T-cell (primary cell): ENCODE measurements around the gene PLCG1. TPM values are rescaled to one million over a fixed set of nuclear protein-coding genes. Genes with fewer than 3 reads are reported as not detected.

Experiments
- ATAC-seq, 4 experiments: fragments of 200-7000 bp in 3 of 4; fragments of 150-1000 bp in 1 of 4; cut with Tn5 transposase; replicated peaks in 1 of 4; 1 replicate in 3 of 4; 2 replicates in 1 of 4; pipeline ENCODE4 v1.10.0; 2021; ENCODE audit warnings: moderate library complexity in 3 of 4, mild to moderate bottlenecking in 2 of 4, moderate number of reproducible peaks in 1 of 4
- CTCF ChIA-PET, 2 donors: fragments of 300-600 bp; sonication (Branson Sonifier 250); formaldehyde crosslinking; loops; one replicate each; lab custom pipeline; 2022; ENCODE audit warnings: antibody characterized with exemption in 2 of 2; lab: Charles Lee
- POLR2A ChIA-PET, 2 donors: fragments of 300-600 bp; sonication (Branson Sonifier 250); formaldehyde crosslinking; loops; one replicate each; lab custom pipeline; 2022; ENCODE audit warnings: antibody characterized with exemption in 2 of 2; lab: Charles Lee
- DNase-seq, 35 experiments: peaks; one replicate each; pipeline versions ENCODE4 v3.0.0 to v3.0.0-alpha.2; 2013 to 2023
- H3K27ac ChIP-seq: one replicate; pipeline ENCODE4 v1.5.1; 2013; ENCODE audit warnings: low read length
- H3K27me3 ChIP-seq, 2 experiments: replicated peaks in 1 of 2; 1 replicate in 1 of 2; 2 replicates in 1 of 2; pipeline versions ENCODE4 v1.6.1 to v1.7.0; 2013; ENCODE audit warnings: low read length in 1 of 2, mixed read lengths in 1 of 2; ENCODE audit not compliant: control insufficient read depth in 2 of 2, insufficient read depth in 2 of 2; ENCODE audit errors: extremely low read depth in 1 of 2
- H3K36me3 ChIP-seq, 2 donors: 1 replicate in 1 of 2; 2 replicates in 1 of 2; pipeline versions ENCODE4 v1.6.1 to v1.7.0; 2013; ENCODE audit warnings: low read length in 1 of 2; ENCODE audit not compliant: control insufficient read depth in 2 of 2, insufficient read depth in 1 of 2; ENCODE audit errors: extremely low read depth in 1 of 2
- H3K4me1 ChIP-seq, 2 experiments: 1 replicate in 1 of 2; 2 replicates in 1 of 2; pipeline versions ENCODE4 v1.6.1 to v1.7.0; 2013; ENCODE audit warnings: low read length in 2 of 2, mixed read lengths in 1 of 2; ENCODE audit not compliant: insufficient read depth in 2 of 2, control insufficient read depth in 1 of 2; ENCODE audit errors: extremely low read depth in 1 of 2
- H3K4me3 ChIP-seq, 2 donors: 1 replicate in 1 of 2; 2 replicates in 1 of 2; pipeline versions ENCODE4 v1.5.1 to v1.7.0; 2013; ENCODE audit warnings: mild to moderate bottlenecking in 2 of 2, low read length in 1 of 2, moderate library complexity in 1 of 2; ENCODE audit not compliant: control insufficient read depth in 1 of 2; ENCODE audit errors: extremely low read depth in 1 of 2
- H3K9me3 ChIP-seq: 2 replicates; pipeline ENCODE4 v1.7.0; 2013
- H3K27ac Mint-ChIP-seq, 2 donors: one replicate each; pipeline ENCODE4 v1.8.0; 2020 to 2021; ENCODE audit warnings: mild to moderate bottlenecking in 2 of 2, mixed read lengths in 2 of 2
- H3K27me3 Mint-ChIP-seq, 2 donors: one replicate each; pipeline ENCODE4 v1.8.0; 2021 to 2022; ENCODE audit warnings: mixed read lengths in 2 of 2
- H3K36me3 Mint-ChIP-seq: one replicate; pipeline ENCODE4 v1.8.0; 2021; ENCODE audit warnings: mixed read lengths
- H3K4me1 Mint-ChIP-seq, 3 donors: one replicate each; pipeline ENCODE4 v1.8.0; 2020 to 2022; ENCODE audit warnings: mixed read lengths in 3 of 3, mild to moderate bottlenecking in 1 of 3
- H3K4me3 Mint-ChIP-seq, 3 donors: one replicate each; pipeline ENCODE4 v1.8.0; 2020 to 2022; ENCODE audit warnings: mild to moderate bottlenecking in 3 of 3, mixed read lengths in 3 of 3, moderate library complexity in 3 of 3
- H3K9me3 Mint-ChIP-seq, 3 donors: one replicate each; pipeline ENCODE4 v1.8.0; 2020 to 2022; ENCODE audit warnings: mixed read lengths in 3 of 3
- WGBS: methylation state at CpG from one replicate; pipeline ENCODE4 v1.1.5; 2013; ENCODE audit warnings: missing lambda C conversion rate; ENCODE audit not compliant: insufficient coverage; 5-methylcytosine and 5-hydroxymethylcytosine counted together
- total RNA-seq, 35 experiments: library from RNA in 6 of 35; stranded (reverse) in 6 of 35; fragments of 120-200 nt in 1 of 35; gene quantifications; one replicate each; pipeline versions ENCODE4 v1.2.1 to v1.2.4 and lab custom pipeline; 2013 to 2026

The PLCG1 gene
- total RNA-seq, 5 donors from 2014 or later (not counting 1 experiment from before 2014, with no cell fraction given), result 390 to 589 (median 444) TPM

GRCh38 chr20:41142919-41143318, 5.6 kb downstream of the PLCG1 start:
- H3K4me3 ChIP-seq, result peak overlapping the region; percentile 35 to 76
- peaks cover 4% of the 10 kb centered on the region for H3K36me3 Mint-ChIP-seq

GRCh38 chr20:41143354-41143753, 6.0 kb downstream of the PLCG1 start:
- ChIA-PET POLR2A (interaction anchor here (0.5 kb wide), 2 partner anchors 14 to 36 kb away, joined by 3 to 4 read pairs; no protein-coding TSS in a partner anchor), CTCF (interaction anchor here in 1 of 2 donors (1.8 to 3.9 kb wide), 2 partner anchors 8 to 14 kb away, joined by 7 to 17 read pairs; no protein-coding TSS in a partner anchor)
- peaks cover 96 to 99% (median 97%) of the 10 kb centered on the region in 3 donors for H3K4me1 Mint-ChIP-seq
- H3K27me3 Mint-ChIP-seq, result no peaks in the 10 kb centered on the region
- peaks cover 4% of the 10 kb centered on the region for H3K36me3 Mint-ChIP-seq
- DNase-seq (no peak), ATAC-seq (no peak)
- Histone ChIP-seq H3K27ac (peak overlapping the region; percentile 76), H3K4me1 (peaks cover 84 to 95% of the 10 kb centered on the region in 2 experiments), H3K9me3 (no peaks in the 10 kb centered on the region), H3K27me3 (no peaks in the 10 kb centered on the region), H3K4me3 (peak overlapping the region; percentile 26 to 76), H3K36me3 (peaks cover 2 to 10% of the 10 kb centered on the region in 2 donors)
- H3K9me3 Mint-ChIP-seq, result no peaks in the 10 kb centered on the region
- peak overlapping the region; percentile 86 to 90 (median 89) for H3K4me3 Mint-ChIP-seq
- H3K27ac Mint-ChIP-seq, result peak overlapping the region; percentile 95 to 97
- WGBS, result 38% methylated on average over 1 of the region's 2 CpGs

More at GRCh38 chr20:41142919-41143318, 5.6 kb downstream of the PLCG1 start:
- H3K27me3 Mint-ChIP-seq, result no peaks in the 10 kb centered on the region
- Histone ChIP-seq H3K9me3 (no peaks in the 10 kb centered on the region), H3K4me1 (peaks cover 80 to 91% of the 10 kb centered on the region in 2 experiments), H3K27me3 (no peaks in the 10 kb centered on the region), H3K27ac (peak overlapping the region; percentile 76), H3K36me3 (peaks cover 2 to 10% of the 10 kb centered on the region in 2 donors)
- H3K4me1 Mint-ChIP-seq, result peaks cover 92 to 95% (median 93%) of the 10 kb centered on the region in 3 donors
- H3K9me3 Mint-ChIP-seq, result no peaks in the 10 kb centered on the region
- 0% methylated on average over 2 of the region's 5 CpGs for WGBS
- POLR2A ChIA-PET, result interaction anchor here (1.5 to 3.0 kb wide), 2 partner anchors 13 to 15 kb away, joined by 4 to 16 read pairs; no protein-coding TSS in a partner anchor
- ATAC-seq, result peak; percentile 50 to 66 (median 62)
- peak overlapping the region; percentile 95 to 97 for H3K27ac Mint-ChIP-seq
- CTCF ChIA-PET, result interaction anchor here in 1 of 2 donors (1.6 to 3.9 kb wide), 2 partner anchors 7 to 10 kb away, joined by 6 to 17 read pairs; no protein-coding TSS in a partner anchor
- peak in 25 of 35 experiments; percentile 33 to 68 (median 42) for DNase-seq
- H3K4me3 Mint-ChIP-seq, result peak overlapping the region; percentile 86 to 90 (median 89)

- peak overlapping the region in 1 of 2 donors; percentile 25 for H3K4me3 ChIP-seq
- WGBS, result no CpG with 5 or more reads among the region's 2 CpGs
- Mint-ChIP-seq H3K36me3 (peaks cover 4% of the 10 kb centered on the region), H3K4me3 (peak overlapping the region; percentile 3 to 89 (median 37)), H3K4me1 (peaks cover 98 to 100% (median 99%) of the 10 kb centered on the region in 3 donors), H3K27me3 (no peaks in the 10 kb centered on the region), H3K9me3 (no peaks in the 10 kb centered on the region), H3K27ac (peak overlapping the region; percentile 95 to 97)
- peaks cover 95 to 100% of the 10 kb centered on the region in 2 experiments for H3K4me1 ChIP-seq
- H3K27me3 ChIP-seq, result no peaks in the 10 kb centered on the region
- DNase-seq (no peak), ATAC-seq (no peak)
- H3K36me3 ChIP-seq, result peaks cover 2 to 19% of the 10 kb centered on the region in 2 donors
- CTCF ChIA-PET, result interaction anchor here in 1 of 2 donors (1.4 to 3.9 kb wide), 2 partner anchors 10 to 88 kb away, joined by 3 to 17 read pairs; no protein-coding TSS in a partner anchor
- POLR2A ChIA-PET, result interaction anchor here in 1 of 2 donors (1.3 kb wide), 1 partner anchor 14 kb away, joined by 4 read pairs; no protein-coding TSS in a partner anchor
- peak overlapping the region; percentile 76 for H3K27ac ChIP-seq
- H3K9me3 ChIP-seq, result no peaks in the 10 kb centered on the region
Observed at GRCh38 chr20:41145317-41145716, 8.0 kb downstream of the PLCG1 start.

- peaks cover 4% of the 10 kb centered on the region for H3K36me3 Mint-ChIP-seq
- peaks cover 98 to 100% (median 99%) of the 10 kb centered on the region in 3 donors for H3K4me1 Mint-ChIP-seq
- Histone ChIP-seq H3K36me3 (peaks cover 2 to 19% of the 10 kb centered on the region in 2 donors), H3K9me3 (no peaks in the 10 kb centered on the region), H3K27me3 (no peaks in the 10 kb centered on the region), H3K4me3 (peak overlapping the region in 1 of 2 donors; percentile 25), H3K4me1 (peaks cover 94 to 100% of the 10 kb centered on the region in 2 experiments), H3K27ac (peak overlapping the region; percentile 76)
- no peaks in the 10 kb centered on the region for H3K9me3 Mint-ChIP-seq
- POLR2A ChIA-PET, result interaction anchor here in 1 of 2 donors (1.3 kb wide), 1 partner anchor 13 kb away, joined by 4 read pairs; no protein-coding TSS in a partner anchor
- DNase-seq (no peak), ATAC-seq (no peak)
- peak overlapping the region; percentile 95 to 97 for H3K27ac Mint-ChIP-seq
- WGBS, result 73% methylated on average over 9 of the region's 12 CpGs
- CTCF ChIA-PET, result interaction anchor here (0.9 to 3.9 kb wide), 3 partner anchors 10 to 87 kb away, joined by 3 to 17 read pairs (median 3); no protein-coding TSS in a partner anchor
- peak overlapping the region; percentile 4 to 89 (median 61) for H3K4me3 Mint-ChIP-seq
- no peaks in the 10 kb centered on the region for H3K27me3 Mint-ChIP-seq
Observed at GRCh38 chr20:41145821-41146620, 8.7 kb downstream of the PLCG1 start.

GRCh38 chr20:41147767-41148191, 10.4 kb downstream of the PLCG1 start:
- Histone ChIP-seq H3K36me3 (peaks cover 6 to 19% of the 10 kb centered on the region in 2 donors), H3K4me3 (peak overlapping the region in 1 of 2 donors; percentile 17), H3K9me3 (no peaks in the 10 kb centered on the region), H3K27me3 (no peaks in the 10 kb centered on the region), H3K4me1 (peaks cover 89 to 100% of the 10 kb centered on the region in 2 experiments), H3K27ac (peak overlapping the region; percentile 76)
- Mint-ChIP-seq H3K36me3 (peaks cover 4% of the 10 kb centered on the region), H3K4me3 (peak overlapping the region in 2 of 3 donors; percentile 34 to 89), H3K4me1 (peaks cover 98 to 100% (median 99%) of the 10 kb centered on the region in 3 donors), H3K9me3 (no peaks in the 10 kb centered on the region), H3K27me3 (no peaks in the 10 kb centered on the region), H3K27ac (peak overlapping the region; percentile 95 to 97)
- ChIA-PET POLR2A (no interaction called here), CTCF (interaction anchor here (1.0 to 1.3 kb wide), 3 partner anchors 10 to 13 kb away, joined by 3 to 5 read pairs (median 4); no protein-coding TSS in a partner anchor)
- ATAC-seq (no peak), DNase-seq (no peak)
- WGBS, result 73% methylated on average over 5 of the region's 8 CpGs
